Activated CD4-positive, alpha-beta T cell treated with anti-CD3 and anti-CD28 coated beads, Interleukin-2, amount 50 U/mL, for 24 hours (primary cell): ENCODE results near the gene PPID.
"Not testable (repeated sequence)": the region's sequence is repeated elsewhere in the genome, so short reads cannot be mapped to it uniquely, and the experiment has no call there.

Experiments
- DNase-seq, 2 donors: peaks; one replicate each; pipeline ENCODE4 v3.0.0-alpha.2; 2020; ENCODE audit warnings: low read depth in 1 of 2, low spot score in 1 of 2

PPID gene

GRCh38 chr4:158669310-158669709, 53.9 kb downstream of the PPID start:
- no peak for DNase-seq

GRCh38 chr4:158667651-158668198, 55.5 kb downstream of the PPID start:
- DNase-seq = no peak

- no peak for DNase-seq
These were observed 56.3 kb downstream of the PPID start for GRCh38 chr4:158666892-158667291.

GRCh38 chr4:158664806-158665205, 58.4 kb downstream of the PPID start:
- no peak for DNase-seq

GRCh38 chr4:158663707-158664625, 59.2 kb downstream of the PPID start:
- not testable (repeated sequence) for DNase-seq

GRCh38 chr4:158663255-158663654, 59.9 kb downstream of the PPID start:
- DNase-seq = not testable (repeated sequence)
